Neural progenitor cell (in vitro differentiated cells): ENCODE results near the gene CCDC51. TPM values are rescaled to one million over a fixed set of nuclear protein-coding genes. Genes with fewer than 3 reads are reported as not detected.

Experiments used
- DNase-seq: peaks from one replicate; pipeline ENCODE4 v3.0.0-alpha.2; 2016; ENCODE audit warnings: low spot score
- H2AFZ ChIP-seq: fragments of 200-600 bp; sonication (generic); replicated peaks from 2 replicates; pipeline ENCODE4 v1.6.1; 2016; ENCODE audit warnings: antibody characterized with exemption
- H3F3A ChIP-seq: fragments of 200-600 bp; sonication (generic); 2 replicates; pipeline ENCODE4 v1.6.1; 2016; ENCODE audit warnings: antibody characterized with exemption, low read depth
- H3K27ac ChIP-seq: fragments of 200-600 bp; sonication (generic); 2 replicates; pipeline ENCODE4 v1.5.1; 2016; ENCODE audit warnings: mild to moderate bottlenecking
- H3K27me3 ChIP-seq: fragments of 200-600 bp; sonication (generic); 2 replicates; pipeline ENCODE4 v1.6.1; 2016; ENCODE audit warnings: mild to moderate bottlenecking, moderate library complexity
- H3K36me3 ChIP-seq: fragments of 200-600 bp; sonication (generic); 2 replicates; pipeline ENCODE4 v1.5.1; 2016
- H3K4me1 ChIP-seq: fragments of 200-600 bp; sonication (generic); 2 replicates; pipeline ENCODE4 v1.6.1; 2016; ENCODE audit warnings: mixed run types
- H3K4me2 ChIP-seq: fragments of 200-600 bp; sonication (generic); 2 replicates; pipeline ENCODE4 v1.6.1; 2016
- H3K4me3 ChIP-seq: fragments of 200-600 bp; sonication (generic); 2 replicates; pipeline ENCODE4 v1.5.1; 2016
- H3K79me2 ChIP-seq: fragments of 200-600 bp; sonication (generic); 2 replicates; pipeline ENCODE4 v1.6.1; 2016; ENCODE audit warnings: low read depth
- H3K9ac ChIP-seq: fragments of 200-600 bp; sonication (generic); 2 replicates; pipeline ENCODE4 v1.6.1; 2016
- H3K9me3 ChIP-seq: fragments of 200-600 bp; sonication (generic); 2 replicates; pipeline ENCODE4 v1.5.1; 2016; ENCODE audit warnings: low read depth
- H4K20me1 ChIP-seq: fragments of 200-600 bp; sonication (generic); 2 replicates; pipeline ENCODE4 v1.6.1; 2016; ENCODE audit warnings: low read depth
- H3K27ac Mint-ChIP-seq: 3 replicates; pipeline ENCODE4 v1.8.0; 2021; ENCODE audit warnings: mixed read lengths
- H3K27me3 Mint-ChIP-seq: 2 replicates; pipeline ENCODE4 v1.8.0; 2022; ENCODE audit warnings: low read depth, mild to moderate bottlenecking, inconsistent platforms, moderate library complexity, mixed read lengths; ENCODE audit not compliant: insufficient read depth
- H3K36me3 Mint-ChIP-seq: 3 replicates; pipeline ENCODE4 v1.8.0; 2021; ENCODE audit warnings: mixed read lengths
- H3K4me1 Mint-ChIP-seq: 3 replicates; pipeline ENCODE4 v1.8.0; 2021; ENCODE audit warnings: mixed read lengths
- H3K4me3 Mint-ChIP-seq: 3 replicates; pipeline ENCODE4 v1.8.0; 2021; ENCODE audit warnings: mild to moderate bottlenecking, moderate library complexity, mixed read lengths
- H3K9me3 Mint-ChIP-seq: 3 replicates; pipeline ENCODE4 v1.8.0; 2020; ENCODE audit warnings: mixed read lengths
- EZH2 ChIP-seq: fragments of 200-600 bp; sonication (generic); IDR thresholded peaks from 2 replicates; pipeline ENCODE4 v1.6.1; 2017; ENCODE audit warnings: antibody characterized with exemption, mild to moderate bottlenecking, moderate library complexity
- EZH2phosphoT487 ChIP-seq: fragments of 200-600 bp; sonication (generic); IDR thresholded peaks from 2 replicates; pipeline ENCODE4 v1.6.1; 2017; ENCODE audit warnings: antibody characterized with exemption
- total RNA-seq: library from RNA; depleted of rRNA; stranded (reverse); fragments of >200 nt; gene quantifications from 2 replicates; pipeline ENCODE4 v1.2.3, GENCODE V29; 2015; ENCODE audit warnings: low replicate concordance
- TF ChIP-seq, protein P1 (sequence below): fragments of 200-600 bp; sonication (generic); IDR thresholded peaks from 2 replicates; pipeline ENCODE4 v1.5.1; 2017; ENCODE audit warnings: antibody characterized with exemption, mild to moderate bottlenecking

Gene CCDC51
- total RNA-seq, 1 donor from 2014 or later = 13.9 TPM

DNA sequence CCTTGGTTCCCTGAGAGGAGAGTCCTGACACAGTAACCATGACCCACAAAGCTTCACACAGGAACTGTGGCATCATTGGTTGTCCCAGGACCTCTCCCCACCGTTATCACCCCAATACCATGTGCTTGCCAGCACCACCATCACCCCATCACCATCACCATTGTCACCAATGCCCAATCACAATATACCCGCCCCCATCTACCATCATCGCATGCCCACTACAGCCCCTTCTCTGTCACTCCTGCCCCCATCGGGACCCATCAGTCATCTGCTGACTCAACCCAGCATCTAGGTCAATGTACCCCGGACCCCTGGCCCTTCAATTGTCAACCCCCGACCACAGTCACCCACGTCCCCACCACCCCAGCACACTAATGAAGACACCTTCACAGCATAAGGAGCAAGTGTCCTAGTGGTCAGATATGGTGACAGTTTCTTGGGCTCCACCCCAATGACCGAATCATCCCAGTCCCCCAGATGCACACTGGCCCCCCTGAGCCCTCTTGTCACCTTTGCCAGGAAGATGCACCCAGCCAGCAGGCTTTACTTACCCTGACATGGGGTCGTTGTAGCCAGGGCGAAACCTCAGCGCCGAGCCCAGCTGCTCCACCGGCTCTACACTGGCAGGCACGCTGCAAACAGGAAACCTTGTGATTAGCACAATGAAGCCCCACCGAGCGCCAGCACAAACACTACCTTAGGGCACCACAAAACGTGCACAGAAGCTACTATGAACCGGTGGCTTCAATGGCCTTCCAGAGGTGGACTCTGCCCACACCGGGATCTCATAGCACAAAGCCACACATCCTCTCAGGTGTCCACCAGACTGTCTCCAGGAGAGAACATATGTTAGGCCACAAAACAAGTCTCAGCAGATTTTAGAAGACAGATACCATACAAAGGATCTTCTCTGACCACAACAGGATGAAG is 39.0 kb upstream of the CCDC51 start:
- H3K4me1 ChIP-seq = peaks cover 15% of the 10 kb centered on the region
- no peaks in the 10 kb centered on the region for H3K27me3 ChIP-seq
- Mint-ChIP-seq H3K27ac (peak overlapping the region; percentile 29), H3K36me3 (peaks cover 3% of the 10 kb centered on the region), H3K4me3 (no peak overlapping the region), H3K27me3 (peaks cover 1% of the 10 kb centered on the region), H3K4me1 (peaks cover 15% of the 10 kb centered on the region), H3K9me3 (no peaks in the 10 kb centered on the region)
- H3K4me2 ChIP-seq = no peak overlapping the region
- H3K9ac ChIP-seq = no peak overlapping the region
- TF ChIP-seq EZH2 (no peak), EZH2phosphoT487 (no peak)
- TF ChIP-seq, protein P1, sequence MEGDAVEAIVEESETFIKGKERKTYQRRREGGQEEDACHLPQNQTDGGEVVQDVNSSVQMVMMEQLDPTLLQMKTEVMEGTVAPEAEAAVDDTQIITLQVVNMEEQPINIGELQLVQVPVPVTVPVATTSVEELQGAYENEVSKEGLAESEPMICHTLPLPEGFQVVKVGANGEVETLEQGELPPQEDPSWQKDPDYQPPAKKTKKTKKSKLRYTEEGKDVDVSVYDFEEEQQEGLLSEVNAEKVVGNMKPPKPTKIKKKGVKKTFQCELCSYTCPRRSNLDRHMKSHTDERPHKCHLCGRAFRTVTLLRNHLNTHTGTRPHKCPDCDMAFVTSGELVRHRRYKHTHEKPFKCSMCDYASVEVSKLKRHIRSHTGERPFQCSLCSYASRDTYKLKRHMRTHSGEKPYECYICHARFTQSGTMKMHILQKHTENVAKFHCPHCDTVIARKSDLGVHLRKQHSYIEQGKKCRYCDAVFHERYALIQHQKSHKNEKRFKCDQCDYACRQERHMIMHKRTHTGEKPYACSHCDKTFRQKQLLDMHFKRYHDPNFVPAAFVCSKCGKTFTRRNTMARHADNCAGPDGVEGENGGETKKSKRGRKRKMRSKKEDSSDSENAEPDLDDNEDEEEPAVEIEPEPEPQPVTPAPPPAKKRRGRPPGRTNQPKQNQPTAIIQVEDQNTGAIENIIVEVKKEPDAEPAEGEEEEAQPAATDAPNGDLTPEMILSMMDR = no peak
- H4K20me1 ChIP-seq = no peaks in the 10 kb centered on the region
- no peak overlapping the region for H2AFZ ChIP-seq
- H3K27ac ChIP-seq = no peak overlapping the region
- H3K4me3 ChIP-seq = no peak overlapping the region
- H3K9me3 ChIP-seq = no peaks in the 10 kb centered on the region
- DNase-seq = no peak
- peaks cover 16% of the 10 kb centered on the region for H3F3A ChIP-seq
- H3K79me2 ChIP-seq = no peaks in the 10 kb centered on the region
- no peaks in the 10 kb centered on the region for H3K36me3 ChIP-seq

DNA sequence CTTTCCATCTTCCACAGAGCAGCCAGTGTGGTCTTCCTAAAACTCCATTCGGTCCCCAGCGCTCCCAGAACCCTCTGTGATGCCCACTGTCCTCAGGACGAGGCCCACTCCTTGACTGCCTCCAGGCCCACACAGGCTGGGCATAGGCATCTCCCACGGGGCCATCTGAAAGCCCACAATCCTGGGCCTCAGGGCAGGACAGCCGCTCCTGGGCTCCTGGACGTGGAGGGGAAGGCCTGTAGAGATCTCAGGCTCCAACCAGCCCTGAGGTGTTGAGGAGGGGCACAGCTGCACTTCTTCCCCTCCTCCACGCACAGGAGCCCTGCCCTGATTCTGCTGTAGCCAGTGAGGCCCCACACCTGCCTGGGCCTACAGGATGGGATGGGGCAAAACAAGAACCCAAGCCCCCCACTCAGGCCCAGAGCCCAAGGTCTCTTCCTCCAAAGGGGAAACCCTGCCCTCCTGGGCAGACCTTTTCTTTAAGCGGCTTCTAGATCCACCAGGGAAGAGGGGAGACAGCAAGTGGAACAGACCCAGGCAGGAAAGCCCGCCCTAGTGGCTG is 38.1 kb upstream of the CCDC51 start:
- H3K9me3 Mint-ChIP-seq = no peaks in the 10 kb centered on the region
- H3K27me3 Mint-ChIP-seq = no peaks in the 10 kb centered on the region
- H3K4me3 ChIP-seq = no peak overlapping the region

DNA sequence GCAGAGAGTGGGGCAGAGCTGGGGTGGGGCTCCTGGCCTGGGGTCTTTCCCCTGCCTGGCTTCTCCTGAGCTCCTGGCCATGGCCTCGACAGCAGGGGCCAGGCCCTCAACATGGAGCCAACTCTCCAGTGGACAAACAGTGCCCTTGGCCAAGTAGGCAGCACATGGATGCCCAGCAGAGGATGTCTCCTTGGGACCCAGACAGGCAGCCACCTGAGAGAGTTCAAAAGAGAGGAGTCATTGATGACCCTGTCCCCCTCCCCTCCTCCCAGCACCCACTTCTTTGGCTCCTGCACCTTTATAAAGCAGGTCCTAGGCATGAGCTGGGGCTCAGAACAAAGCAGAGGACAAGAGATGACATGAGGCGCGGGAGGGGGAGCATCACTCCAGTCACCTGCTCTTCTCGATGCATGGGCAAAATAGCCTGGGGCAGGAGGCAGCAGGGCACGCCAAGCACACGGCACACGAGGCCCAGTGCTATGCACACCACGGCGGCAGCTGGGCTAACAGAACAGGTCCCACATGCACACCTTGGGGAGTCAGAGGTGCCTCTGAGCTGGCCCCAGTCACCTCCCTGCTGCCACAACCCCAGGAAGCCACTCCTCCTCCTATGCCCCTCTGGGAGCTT is 36.6 kb upstream of the CCDC51 start:
- Histone ChIP-seq H3K36me3 (no peaks in the 10 kb centered on the region), H3K79me2 (peaks cover 14% of the 10 kb centered on the region), H3K27me3 (no peaks in the 10 kb centered on the region), H4K20me1 (no peaks in the 10 kb centered on the region), H3K9ac (no peak overlapping the region), H3K4me1 (peaks cover 29% of the 10 kb centered on the region), H3K4me3 (no peak overlapping the region), H3K27ac (no peak overlapping the region), H3K4me2 (no peak overlapping the region), H2AFZ (no peak overlapping the region), H3K9me3 (no peaks in the 10 kb centered on the region), H3F3A (peaks cover 29% of the 10 kb centered on the region)
- Mint-ChIP-seq H3K9me3 (no peaks in the 10 kb centered on the region), H3K27me3 (no peaks in the 10 kb centered on the region), H3K4me3 (no peak overlapping the region), H3K27ac (no peak overlapping the region), H3K36me3 (peaks cover 3% of the 10 kb centered on the region), H3K4me1 (peaks cover 26% of the 10 kb centered on the region)
- TF ChIP-seq EZH2phosphoT487 = no peak
- TF ChIP-seq EZH2 = no peak
- TF ChIP-seq, protein P1 = no peak
- DNase-seq = no peak

More for the DNA sequence above, 38.1 kb upstream of the CCDC51 start:
- no peak overlapping the region for H3K27ac ChIP-seq
- DNase-seq = no peak
- H3K27me3 ChIP-seq = no peaks in the 10 kb centered on the region
- no peak overlapping the region for H2AFZ ChIP-seq
- Mint-ChIP-seq H3K36me3 (peaks cover 3% of the 10 kb centered on the region), H3K4me3 (no peak overlapping the region), H3K27ac (peak overlapping the region; percentile 78), H3K4me1 (peaks cover 21% of the 10 kb centered on the region)
- peaks cover 25% of the 10 kb centered on the region for H3F3A ChIP-seq
- TF ChIP-seq, protein P1 = no peak
- no peak for TF ChIP-seq EZH2
- TF ChIP-seq EZH2phosphoT487 = no peak
- no peaks in the 10 kb centered on the region for H3K79me2 ChIP-seq
- H3K4me1 ChIP-seq = peaks cover 20% of the 10 kb centered on the region
- H4K20me1 ChIP-seq = no peaks in the 10 kb centered on the region
- H3K9me3 ChIP-seq = no peaks in the 10 kb centered on the region
- H3K4me2 ChIP-seq = no peak overlapping the region
- H3K9ac ChIP-seq = no peak overlapping the region
- no peaks in the 10 kb centered on the region for H3K36me3 ChIP-seq
